ENCODE measurements around the gene DNAJC10. TPM values are rescaled to one million over a fixed set of nuclear protein-coding genes. Genes with fewer than 3 reads are reported as not detected.

The DNAJC10 gene
- total RNA-seq, 1 donor from 2014 or later: 157 TPM

DNA sequence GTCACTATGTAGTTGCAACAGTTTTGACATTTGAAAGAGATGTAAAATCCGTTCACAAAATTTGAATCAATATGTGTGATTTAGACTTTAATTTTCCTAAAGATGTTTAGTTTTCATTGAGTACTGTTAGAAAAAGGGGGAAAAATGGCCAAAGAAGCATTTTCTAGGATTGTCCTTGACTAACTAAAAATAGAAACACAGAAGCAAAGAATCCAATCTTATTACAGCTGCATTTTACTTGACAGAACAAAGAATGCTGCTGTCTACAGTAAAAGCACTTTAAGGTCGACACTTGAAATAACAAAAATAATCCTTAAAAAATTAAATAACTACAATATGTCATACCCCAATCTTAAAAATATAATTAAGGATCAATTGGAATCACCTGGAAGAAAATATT lies 101.5 kb downstream of the DNAJC10 start:
- peaks cover 3% of the 10 kb centered on the region for H3K27me3 Mint-ChIP-seq (ENCODE audit: unreplicated experiment)
- H3K36me3 Mint-ChIP-seq (ENCODE audit: unreplicated experiment): no peaks in the 10 kb centered on the region
- DNase-seq (ENCODE audit: extremely low spot score, unreplicated experiment): no peak
- TF ChIP-seq, protein P1, sequence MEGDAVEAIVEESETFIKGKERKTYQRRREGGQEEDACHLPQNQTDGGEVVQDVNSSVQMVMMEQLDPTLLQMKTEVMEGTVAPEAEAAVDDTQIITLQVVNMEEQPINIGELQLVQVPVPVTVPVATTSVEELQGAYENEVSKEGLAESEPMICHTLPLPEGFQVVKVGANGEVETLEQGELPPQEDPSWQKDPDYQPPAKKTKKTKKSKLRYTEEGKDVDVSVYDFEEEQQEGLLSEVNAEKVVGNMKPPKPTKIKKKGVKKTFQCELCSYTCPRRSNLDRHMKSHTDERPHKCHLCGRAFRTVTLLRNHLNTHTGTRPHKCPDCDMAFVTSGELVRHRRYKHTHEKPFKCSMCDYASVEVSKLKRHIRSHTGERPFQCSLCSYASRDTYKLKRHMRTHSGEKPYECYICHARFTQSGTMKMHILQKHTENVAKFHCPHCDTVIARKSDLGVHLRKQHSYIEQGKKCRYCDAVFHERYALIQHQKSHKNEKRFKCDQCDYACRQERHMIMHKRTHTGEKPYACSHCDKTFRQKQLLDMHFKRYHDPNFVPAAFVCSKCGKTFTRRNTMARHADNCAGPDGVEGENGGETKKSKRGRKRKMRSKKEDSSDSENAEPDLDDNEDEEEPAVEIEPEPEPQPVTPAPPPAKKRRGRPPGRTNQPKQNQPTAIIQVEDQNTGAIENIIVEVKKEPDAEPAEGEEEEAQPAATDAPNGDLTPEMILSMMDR (IDR thresholded peaks at IDR 0.05): no peak
- H3K4me3 Mint-ChIP-seq (ENCODE audit: unreplicated experiment): no peak overlapping the region
- H3K4me1 Mint-ChIP-seq (ENCODE audit: unreplicated experiment): peaks cover 32% of the 10 kb centered on the region
- no peaks in the 10 kb centered on the region for H3K9me3 Mint-ChIP-seq (ENCODE audit: unreplicated experiment)
- peak overlapping the region; percentile 67 for H3K27ac Mint-ChIP-seq (ENCODE audit: unreplicated experiment)

DNA sequence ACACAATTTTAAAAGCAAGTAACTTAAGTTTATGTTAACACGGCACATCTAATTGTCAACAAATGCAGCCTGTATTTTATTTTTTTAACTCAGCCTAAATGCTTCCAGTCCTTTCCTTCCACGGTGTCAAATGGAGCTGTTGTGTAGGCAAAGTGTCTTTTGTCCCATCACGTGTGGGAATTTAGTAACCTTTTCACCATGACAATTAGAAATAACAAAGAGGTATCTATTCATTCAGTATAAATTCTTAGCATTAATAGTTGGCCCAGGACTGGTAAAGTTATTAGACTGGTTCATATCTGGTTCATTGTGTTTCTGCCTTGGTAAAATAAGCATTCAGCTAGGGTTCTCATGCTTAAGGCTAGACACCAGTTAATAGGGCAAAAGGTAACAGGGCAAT lies 102.4 kb downstream of the DNAJC10 start:
- H3K4me1 Mint-ChIP-seq (ENCODE audit: unreplicated experiment): peaks cover 32% of the 10 kb centered on the region
- H3K27ac Mint-ChIP-seq (ENCODE audit: unreplicated experiment): peak overlapping the region; percentile 74

DNA sequence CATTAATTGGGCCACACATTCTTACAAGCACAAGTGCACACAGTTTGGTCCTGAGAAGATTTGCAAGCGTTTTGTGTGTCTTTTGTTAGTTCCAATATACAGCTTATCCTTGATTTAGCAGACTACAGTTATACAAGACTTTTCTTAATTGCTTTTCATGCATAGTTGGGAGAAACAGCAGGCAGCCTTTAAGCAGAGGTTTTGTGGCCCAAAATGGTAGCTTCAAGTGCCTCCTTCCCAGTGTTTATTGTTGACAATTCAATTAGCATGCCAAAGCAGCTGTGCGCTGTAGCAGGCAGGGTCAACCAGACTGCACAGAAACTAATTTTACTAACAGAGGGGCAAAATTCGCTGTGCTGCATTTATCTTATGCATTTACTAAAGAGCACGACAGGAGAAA lies 102.9 kb downstream of the DNAJC10 start:
- peaks cover 32% of the 10 kb centered on the region for H3K4me1 Mint-ChIP-seq (ENCODE audit: unreplicated experiment)
- H3K9me3 Mint-ChIP-seq (ENCODE audit: unreplicated experiment): no peaks in the 10 kb centered on the region
- H3K4me3 Mint-ChIP-seq (ENCODE audit: unreplicated experiment): no peak overlapping the region
- H3K36me3 Mint-ChIP-seq (ENCODE audit: unreplicated experiment): no peaks in the 10 kb centered on the region
- DNase-seq (ENCODE audit: extremely low spot score, unreplicated experiment): no peak
- TF ChIP-seq, protein P1 (IDR thresholded peaks at IDR 0.05): no peak
- no peak overlapping the region for H3K27ac Mint-ChIP-seq (ENCODE audit: unreplicated experiment)
- H3K27me3 Mint-ChIP-seq (ENCODE audit: unreplicated experiment): peaks cover 7% of the 10 kb centered on the region

More for the DNA sequence above, 102.4 kb downstream of the DNAJC10 start:
- no peaks in the 10 kb centered on the region for H3K9me3 Mint-ChIP-seq (ENCODE audit: unreplicated experiment)
- H3K4me3 Mint-ChIP-seq (ENCODE audit: unreplicated experiment): no peak overlapping the region
- peaks cover 6% of the 10 kb centered on the region for H3K27me3 Mint-ChIP-seq (ENCODE audit: unreplicated experiment)
- no peak for DNase-seq (ENCODE audit: extremely low spot score, unreplicated experiment)
- TF ChIP-seq, protein P1 (IDR thresholded peaks at IDR 0.05): no peak
- no peaks in the 10 kb centered on the region for H3K36me3 Mint-ChIP-seq (ENCODE audit: unreplicated experiment)

DNA sequence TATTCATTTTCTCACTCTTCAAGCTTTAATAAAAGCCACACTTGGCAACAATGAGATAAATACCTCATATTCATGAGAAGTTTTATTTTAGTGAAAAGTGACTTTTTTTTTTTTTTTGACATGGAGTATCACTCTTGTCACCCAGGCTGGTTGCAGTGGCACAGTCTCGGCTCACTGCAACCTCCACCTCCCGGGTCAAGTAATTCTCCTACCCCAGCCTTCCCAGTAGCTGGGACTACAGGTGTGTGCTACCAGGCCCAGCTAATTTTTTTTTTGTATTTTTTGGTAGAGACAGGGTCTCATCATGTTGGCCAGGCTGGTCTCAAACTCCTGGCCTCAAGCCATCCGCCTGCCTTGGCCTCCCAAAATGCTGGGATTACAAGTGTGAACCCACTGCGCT lies 103.4 kb downstream of the DNAJC10 start:
- peaks cover 4% of the 10 kb centered on the region for H3K27me3 Mint-ChIP-seq (ENCODE audit: unreplicated experiment)
- no peak for DNase-seq (ENCODE audit: extremely low spot score, unreplicated experiment)
- TF ChIP-seq, protein P1 (IDR thresholded peaks at IDR 0.05): no peak
- H3K9me3 Mint-ChIP-seq (ENCODE audit: unreplicated experiment): no peaks in the 10 kb centered on the region
- no peak overlapping the region for H3K4me3 Mint-ChIP-seq (ENCODE audit: unreplicated experiment)
- H3K36me3 Mint-ChIP-seq (ENCODE audit: unreplicated experiment): no peaks in the 10 kb centered on the region
- no peak overlapping the region for H3K27ac Mint-ChIP-seq (ENCODE audit: unreplicated experiment)
- H3K4me1 Mint-ChIP-seq (ENCODE audit: unreplicated experiment): peaks cover 32% of the 10 kb centered on the region

DNA sequence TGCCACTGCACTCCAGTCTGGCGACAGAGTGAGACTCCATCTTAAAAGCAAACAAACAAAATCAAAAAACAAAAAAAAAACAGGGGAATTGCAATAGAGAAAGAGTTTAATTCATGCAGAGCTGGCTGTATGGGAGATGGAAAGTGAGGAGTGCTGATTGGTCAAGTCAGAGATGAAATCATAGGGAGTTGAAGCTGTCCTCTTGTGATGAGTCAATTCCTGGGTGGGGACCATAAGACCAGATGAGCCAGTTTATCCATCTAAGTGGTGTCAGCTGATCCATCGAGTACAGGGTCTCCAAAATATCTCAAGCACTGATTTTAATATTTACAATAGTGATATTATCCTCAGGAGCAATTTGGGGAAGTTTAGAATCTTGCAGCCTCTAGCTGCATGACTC lies 105.1 kb downstream of the DNAJC10 start:
- H3K27ac Mint-ChIP-seq (ENCODE audit: unreplicated experiment): no peak overlapping the region
- H3K9me3 Mint-ChIP-seq (ENCODE audit: unreplicated experiment): no peaks in the 10 kb centered on the region
- H3K4me3 Mint-ChIP-seq (ENCODE audit: unreplicated experiment): no peak overlapping the region
- TF ChIP-seq, protein P1 (IDR thresholded peaks at IDR 0.05): no peak
- peaks cover 4% of the 10 kb centered on the region for H3K27me3 Mint-ChIP-seq (ENCODE audit: unreplicated experiment)
- DNase-seq (ENCODE audit: extremely low spot score, unreplicated experiment): no peak
- H3K36me3 Mint-ChIP-seq (ENCODE audit: unreplicated experiment): no peaks in the 10 kb centered on the region
- peaks cover 34% of the 10 kb centered on the region for H3K4me1 Mint-ChIP-seq (ENCODE audit: unreplicated experiment)

Measured in osteocyte (in vitro differentiated cells).